GM18951 (cell line): ENCODE data around the gene TUT1.
A peak's percentile ranks its signal among the peaks of the same experiment; 100 is the strongest.
"Not testable (repeated sequence)": the region's sequence is repeated elsewhere in the genome, so short reads cannot be mapped to it uniquely, and the experiment has no call there.

Experiments used
- POLR2A ChIP-seq: IDR thresholded peaks from 4 replicates; pipeline ENCODE4 v1.6.1; 2011; ENCODE audit warnings: mild to moderate bottlenecking; ENCODE audit not compliant: insufficient read length, insufficient read depth; ENCODE audit errors: extremely low read depth
- in situ Hi-C: fragments of 300-500 bp; cut with MboI; formaldehyde crosslinking; loops from one replicate; pipeline ENCODE4 v1.12.0; 2022; ENCODE audit warnings: low sequenced_read_pairs, mixed read lengths, inconsistent platforms; ENCODE audit not compliant: unreplicated experiment

TUT1 gene, protein sequence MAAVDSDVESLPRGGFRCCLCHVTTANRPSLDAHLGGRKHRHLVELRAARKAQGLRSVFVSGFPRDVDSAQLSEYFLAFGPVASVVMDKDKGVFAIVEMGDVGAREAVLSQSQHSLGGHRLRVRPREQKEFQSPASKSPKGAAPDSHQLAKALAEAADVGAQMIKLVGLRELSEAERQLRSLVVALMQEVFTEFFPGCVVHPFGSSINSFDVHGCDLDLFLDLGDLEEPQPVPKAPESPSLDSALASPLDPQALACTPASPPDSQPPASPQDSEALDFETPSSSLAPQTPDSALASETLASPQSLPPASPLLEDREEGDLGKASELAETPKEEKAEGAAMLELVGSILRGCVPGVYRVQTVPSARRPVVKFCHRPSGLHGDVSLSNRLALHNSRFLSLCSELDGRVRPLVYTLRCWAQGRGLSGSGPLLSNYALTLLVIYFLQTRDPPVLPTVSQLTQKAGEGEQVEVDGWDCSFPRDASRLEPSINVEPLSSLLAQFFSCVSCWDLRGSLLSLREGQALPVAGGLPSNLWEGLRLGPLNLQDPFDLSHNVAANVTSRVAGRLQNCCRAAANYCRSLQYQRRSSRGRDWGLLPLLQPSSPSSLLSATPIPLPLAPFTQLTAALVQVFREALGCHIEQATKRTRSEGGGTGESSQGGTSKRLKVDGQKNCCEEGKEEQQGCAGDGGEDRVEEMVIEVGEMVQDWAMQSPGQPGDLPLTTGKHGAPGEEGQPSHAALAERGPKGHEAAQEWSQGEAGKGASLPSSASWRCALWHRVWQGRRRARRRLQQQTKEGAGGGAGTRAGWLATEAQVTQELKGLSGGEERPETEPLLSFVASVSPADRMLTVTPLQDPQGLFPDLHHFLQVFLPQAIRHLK

DNA sequence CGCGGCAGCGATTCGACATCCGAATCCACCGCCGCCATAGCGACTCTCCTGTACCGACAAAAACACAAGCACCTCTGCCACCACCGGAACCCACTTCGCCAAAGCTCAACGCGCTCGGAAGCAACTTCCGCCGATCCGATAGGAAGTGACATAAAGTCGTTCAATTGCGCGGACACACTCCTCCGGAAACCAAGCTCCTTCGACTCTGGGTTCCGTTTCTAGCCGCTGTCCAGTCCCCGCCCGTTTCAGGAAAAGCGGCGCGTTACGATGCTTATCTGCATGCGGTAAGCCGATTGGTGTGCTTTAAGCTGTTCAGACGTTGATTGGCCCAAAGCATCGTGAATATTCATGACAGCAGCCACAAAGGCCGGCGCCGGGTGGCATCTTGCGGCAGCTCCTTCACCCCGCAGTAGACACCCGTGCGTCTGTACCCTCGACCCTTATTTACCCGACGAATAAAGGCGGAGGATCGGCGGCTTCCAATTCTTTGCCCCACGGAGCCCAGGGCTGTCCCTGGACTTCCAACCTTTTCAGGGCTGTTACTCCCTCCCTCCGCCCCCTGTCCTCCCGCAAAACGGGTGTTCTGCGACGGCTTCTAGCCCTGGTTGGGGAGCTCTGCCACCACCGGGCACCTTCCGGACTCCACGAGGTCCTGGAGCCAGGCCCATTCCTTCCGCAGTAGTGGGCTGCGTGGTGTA lies at the start of gene TUT1:
TSS of gene TUT1 (minus strand) at position 76 of the 698 bp plus-strand sequence. CDS start at position 38, 38 bp downstream.
- peak; percentile 97 for TF ChIP-seq POLR2A
- in situ Hi-C loops: no loop called here

- in situ Hi-C loops: no loop called here
- TF ChIP-seq POLR2A: no peak
Measured at GRCh38 chr11:62632492-62632891, 41.2 kb upstream of the TUT1 start.

GRCh38 chr11:62627713-62628112 lies 36.4 kb upstream of the TUT1 start:
- in situ Hi-C loops: no loop called here
- TF ChIP-seq POLR2A: no peak

GRCh38 chr11:62622476-62623089 lies 31.3 kb upstream of the TUT1 start:
- in situ Hi-C loops: no loop called here
- TF ChIP-seq POLR2A: no peak

DNA sequence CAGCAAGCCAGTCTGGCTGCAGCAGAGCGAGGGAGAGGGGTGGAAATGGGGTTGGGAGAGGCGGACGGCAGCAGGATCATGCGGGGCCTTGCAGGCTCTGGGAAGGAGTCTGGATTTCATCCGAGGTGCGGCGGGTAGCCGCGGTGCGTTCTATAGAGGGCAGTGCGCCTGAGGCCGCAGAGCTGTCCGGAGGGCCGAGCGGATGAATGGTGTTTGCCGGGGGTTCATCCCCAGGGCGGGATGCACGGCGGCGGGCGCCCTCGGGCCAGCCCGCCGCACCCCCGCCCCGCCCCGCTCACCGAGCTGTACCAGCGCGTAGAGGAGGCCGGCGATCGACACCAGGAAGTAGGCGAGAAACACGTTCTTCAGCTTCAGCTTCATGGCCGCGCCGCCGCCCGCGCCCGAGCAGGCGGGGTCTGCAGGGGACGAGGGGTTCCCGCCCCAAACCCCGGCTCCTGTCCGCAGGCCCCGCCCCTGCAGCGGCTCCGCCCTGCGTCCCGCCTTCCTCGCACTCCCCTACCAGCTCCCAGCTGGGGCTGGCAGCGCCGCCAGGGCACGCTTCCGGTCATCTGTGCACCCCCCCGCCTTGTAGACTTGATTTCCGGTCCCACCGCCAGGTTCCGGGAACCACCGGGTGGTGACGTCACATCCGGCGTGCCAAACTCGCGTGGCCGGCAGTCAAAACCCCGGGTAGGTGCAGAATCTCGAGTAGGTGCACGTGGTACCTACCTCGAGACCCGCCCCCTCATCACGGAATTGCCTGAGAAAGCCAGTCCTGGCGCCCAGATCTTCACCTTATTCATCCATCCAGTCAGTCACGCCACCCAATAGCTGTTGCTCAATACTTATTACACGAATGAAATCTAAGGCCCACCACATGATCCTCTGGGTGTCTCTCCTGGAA lies 30.5 kb upstream of the TUT1 start, which contains the start of gene B3GAT3:
TSS of gene B3GAT3 (minus strand) at position 420 of the 904 bp plus-strand sequence. CDS start at position 381, 39 bp downstream.
- in situ Hi-C loops: no loop called here
- TF ChIP-seq POLR2A: peak; percentile 93

DNA sequence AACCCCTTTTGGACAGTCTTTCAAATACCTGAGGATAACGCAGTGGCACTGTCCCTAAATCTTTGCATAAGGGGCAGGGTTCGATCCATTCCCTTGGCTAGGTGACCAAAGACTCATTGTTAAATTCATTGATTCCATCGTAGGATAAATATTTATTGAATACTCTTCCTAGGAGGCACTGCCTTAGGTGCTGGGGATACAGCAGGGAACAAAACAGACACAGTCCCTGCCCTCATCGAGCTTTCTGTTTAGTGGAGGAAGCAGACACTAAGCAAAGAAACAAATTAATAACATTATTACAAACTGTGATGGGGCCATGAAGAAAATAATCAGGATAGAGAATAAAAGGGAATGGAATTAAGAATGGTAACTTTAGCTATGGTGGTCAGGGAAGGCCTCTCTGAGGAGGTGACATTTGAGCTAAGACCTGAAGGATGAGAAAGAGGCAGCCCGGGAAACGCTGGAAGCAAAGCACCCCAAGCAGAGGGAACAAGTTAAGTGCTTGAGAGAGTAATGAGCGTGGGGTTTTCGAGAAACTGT lies 29.8 kb upstream of the TUT1 start:
- no peak for TF ChIP-seq POLR2A
- in situ Hi-C loops: no loop called here

GRCh38 chr11:62616957-62617356 lies 25.6 kb upstream of the TUT1 start:
- in situ Hi-C loops: not testable (repeated sequence)

- in situ Hi-C loops: no loop called here
- no peak for TF ChIP-seq POLR2A
Measured at GRCh38 chr11:62615521-62615920, 24.2 kb upstream of the TUT1 start.

DNA sequence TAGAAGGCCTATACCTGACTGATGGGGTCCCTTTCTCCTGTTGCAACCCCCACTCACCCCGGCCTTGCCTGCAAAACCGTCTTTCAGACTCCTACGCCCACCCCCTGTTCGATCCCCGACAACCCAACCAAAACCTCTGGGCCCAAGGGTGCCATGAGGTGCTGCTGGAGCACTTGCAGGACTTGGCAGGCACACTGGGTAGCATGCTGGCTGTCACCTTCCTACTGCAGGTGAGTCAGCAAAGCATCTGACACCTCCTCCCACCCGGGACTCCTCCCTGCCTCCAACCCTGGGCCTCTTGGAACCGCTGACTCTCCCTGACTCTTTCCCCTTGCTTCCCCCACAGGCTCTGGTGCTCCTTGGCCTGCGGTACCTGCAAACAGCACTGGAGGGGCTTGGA lies 23.0 kb upstream of the TUT1 start:
- TF ChIP-seq POLR2A: no peak
- in situ Hi-C loops: no loop called here

DNA sequence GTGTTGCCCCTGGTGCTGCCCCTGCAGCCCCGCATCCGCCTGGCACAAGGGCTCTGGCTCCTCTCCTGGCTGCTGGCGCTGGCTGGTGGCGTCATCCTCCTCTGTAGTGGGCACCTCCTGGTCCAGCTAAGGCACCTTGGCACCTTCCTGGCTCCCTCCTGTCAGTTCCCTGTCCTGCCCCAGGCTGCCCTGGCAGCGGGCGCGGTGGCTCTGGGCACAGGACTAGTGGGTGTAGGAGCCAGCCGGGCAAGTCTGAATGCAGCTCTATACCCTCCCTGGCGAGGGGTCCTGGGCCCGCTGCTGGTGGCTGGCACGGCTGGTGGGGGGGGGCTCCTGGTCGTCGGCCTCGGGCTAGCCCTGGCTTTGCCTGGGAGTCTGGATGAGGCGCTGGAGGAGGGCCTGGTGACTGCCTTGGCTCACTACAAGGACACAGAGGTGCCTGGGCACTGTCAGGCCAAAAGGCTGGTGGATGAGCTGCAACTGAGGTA lies 22.0 kb upstream of the TUT1 start:
- in situ Hi-C loops: no loop called here
- TF ChIP-seq POLR2A: no peak
